ENCODE measurements around the gene ADGRE2.

Gene ADGRE2

DNA sequence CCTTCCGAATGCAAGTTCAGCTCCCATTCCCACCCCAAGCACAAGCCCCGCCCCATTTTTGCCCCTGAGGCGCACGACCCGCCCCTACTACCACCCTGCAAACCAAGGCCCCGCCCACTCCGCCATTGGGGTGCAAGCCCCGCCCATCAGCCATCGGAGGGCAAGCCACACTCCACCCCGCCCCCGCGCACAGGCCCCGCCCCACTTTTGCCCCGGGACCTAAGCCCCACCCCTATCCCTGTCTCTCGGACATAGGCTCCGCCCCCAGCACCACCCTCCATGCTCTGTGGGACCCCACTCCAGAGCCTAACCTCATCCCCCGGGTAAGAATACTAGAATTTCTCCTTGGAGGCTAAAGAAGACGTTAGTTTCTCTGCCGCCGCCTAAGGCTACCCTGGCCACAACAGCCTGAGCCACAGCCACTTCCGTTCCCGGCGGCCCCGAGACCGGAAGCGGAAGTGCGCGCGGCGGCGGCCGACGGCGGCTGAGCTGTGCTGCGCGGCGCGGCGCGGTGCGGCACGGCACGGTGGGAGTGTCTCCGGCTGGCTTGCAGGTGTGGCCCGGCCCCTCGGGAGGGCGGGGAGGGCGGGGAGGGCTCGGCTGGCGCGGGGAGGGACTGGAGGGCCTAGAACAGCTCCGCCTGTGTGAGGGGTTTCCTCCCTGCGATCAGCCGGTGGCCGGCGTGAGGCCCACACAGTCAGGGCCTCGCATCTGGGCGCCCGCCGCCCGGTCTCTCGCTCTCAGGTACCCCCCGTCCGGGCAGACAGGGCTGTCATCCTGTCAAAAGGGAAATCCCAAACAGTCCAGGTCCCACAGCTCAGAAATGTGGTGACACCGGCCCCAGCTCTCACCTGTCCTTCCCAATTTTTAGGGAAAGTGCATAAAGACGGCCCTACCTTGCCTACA is 88.5 kb downstream of the ADGRE2 start, which contains the start of gene ZNF333 (continued):
- TF ChIP-seq, protein P1, sequence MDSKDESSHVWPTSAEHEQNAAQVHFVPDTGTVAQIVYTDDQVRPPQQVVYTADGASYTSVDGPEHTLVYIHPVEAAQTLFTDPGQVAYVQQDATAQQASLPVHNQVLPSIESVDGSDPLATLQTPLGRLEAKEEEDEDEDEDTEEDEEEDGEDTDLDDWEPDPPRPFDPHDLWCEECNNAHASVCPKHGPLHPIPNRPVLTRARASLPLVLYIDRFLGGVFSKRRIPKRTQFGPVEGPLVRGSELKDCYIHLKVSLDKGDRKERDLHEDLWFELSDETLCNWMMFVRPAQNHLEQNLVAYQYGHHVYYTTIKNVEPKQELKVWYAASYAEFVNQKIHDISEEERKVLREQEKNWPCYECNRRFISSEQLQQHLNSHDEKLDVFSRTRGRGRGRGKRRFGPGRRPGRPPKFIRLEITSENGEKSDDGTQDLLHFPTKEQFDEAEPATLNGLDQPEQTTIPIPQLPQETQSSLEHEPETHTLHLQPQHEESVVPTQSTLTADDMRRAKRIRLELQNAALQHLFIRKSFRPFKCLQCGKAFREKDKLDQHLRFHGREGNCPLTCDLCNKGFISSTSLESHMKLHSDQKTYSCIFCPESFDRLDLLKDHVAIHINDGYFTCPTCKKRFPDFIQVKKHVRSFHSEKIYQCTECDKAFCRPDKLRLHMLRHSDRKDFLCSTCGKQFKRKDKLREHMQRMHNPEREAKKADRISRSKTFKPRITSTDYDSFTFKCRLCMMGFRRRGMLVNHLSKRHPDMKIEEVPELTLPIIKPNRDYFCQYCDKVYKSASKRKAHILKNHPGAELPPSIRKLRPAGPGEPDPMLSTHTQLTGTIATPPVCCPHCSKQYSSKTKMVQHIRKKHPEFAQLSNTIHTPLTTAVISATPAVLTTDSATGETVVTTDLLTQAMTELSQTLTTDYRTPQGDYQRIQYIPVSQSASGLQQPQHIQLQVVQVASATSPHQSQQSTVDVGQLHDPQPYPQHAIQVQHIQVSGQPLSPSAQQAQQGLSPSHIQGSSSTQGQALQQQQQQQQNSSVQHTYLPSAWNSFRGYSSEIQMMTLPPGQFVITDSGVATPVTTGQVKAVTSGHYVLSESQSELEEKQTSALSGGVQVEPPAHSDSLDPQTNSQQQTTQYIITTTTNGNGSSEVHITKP (tag by site-specific recombination; IDR thresholded peaks at IDR 0.05) = peak; percentile 35; the same call in 1 of the 2 replicates
- TF ChIP-seq MYNN (tag by site-specific recombination; IDR thresholded peaks at IDR 0.05; ENCODE audit: borderline replicate concordance) = no peak
- TF ChIP-seq, protein P2, sequence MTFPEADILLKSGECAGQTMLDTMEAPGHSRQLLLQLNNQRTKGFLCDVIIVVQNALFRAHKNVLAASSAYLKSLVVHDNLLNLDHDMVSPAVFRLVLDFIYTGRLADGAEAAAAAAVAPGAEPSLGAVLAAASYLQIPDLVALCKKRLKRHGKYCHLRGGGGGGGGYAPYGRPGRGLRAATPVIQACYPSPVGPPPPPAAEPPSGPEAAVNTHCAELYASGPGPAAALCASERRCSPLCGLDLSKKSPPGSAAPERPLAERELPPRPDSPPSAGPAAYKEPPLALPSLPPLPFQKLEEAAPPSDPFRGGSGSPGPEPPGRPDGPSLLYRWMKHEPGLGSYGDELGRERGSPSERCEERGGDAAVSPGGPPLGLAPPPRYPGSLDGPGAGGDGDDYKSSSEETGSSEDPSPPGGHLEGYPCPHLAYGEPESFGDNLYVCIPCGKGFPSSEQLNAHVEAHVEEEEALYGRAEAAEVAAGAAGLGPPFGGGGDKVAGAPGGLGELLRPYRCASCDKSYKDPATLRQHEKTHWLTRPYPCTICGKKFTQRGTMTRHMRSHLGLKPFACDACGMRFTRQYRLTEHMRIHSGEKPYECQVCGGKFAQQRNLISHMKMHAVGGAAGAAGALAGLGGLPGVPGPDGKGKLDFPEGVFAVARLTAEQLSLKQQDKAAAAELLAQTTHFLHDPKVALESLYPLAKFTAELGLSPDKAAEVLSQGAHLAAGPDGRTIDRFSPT (tag by site-specific recombination; IDR thresholded peaks at IDR 0.05) = peak; percentile 41; the same call in 1 of the 2 replicates
- no peak for TF ChIP-seq OSR2 (tag by site-specific recombination; IDR thresholded peaks at IDR 0.05)
- TF ChIP-seq, protein P3, sequence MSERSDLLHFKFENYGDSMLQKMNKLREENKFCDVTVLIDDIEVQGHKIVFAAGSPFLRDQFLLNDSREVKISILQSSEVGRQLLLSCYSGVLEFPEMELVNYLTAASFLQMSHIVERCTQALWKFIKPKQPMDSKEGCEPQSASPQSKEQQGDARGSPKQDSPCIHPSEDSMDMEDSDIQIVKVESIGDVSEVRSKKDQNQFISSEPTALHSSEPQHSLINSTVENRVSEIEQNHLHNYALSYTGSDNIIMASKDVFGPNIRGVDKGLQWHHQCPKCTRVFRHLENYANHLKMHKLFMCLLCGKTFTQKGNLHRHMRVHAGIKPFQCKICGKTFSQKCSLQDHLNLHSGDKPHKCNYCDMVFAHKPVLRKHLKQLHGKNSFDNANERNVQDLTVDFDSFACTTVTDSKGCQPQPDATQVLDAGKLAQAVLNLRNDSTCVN (tag by site-specific recombination; optimal IDR thresholded peaks at IDR 0.05) = peak; percentile 48
- peak; percentile 14; the same call in 1 of the 2 replicates for TF ChIP-seq KLF1 (tag by site-specific recombination; IDR thresholded peaks at IDR 0.05)
- TF ChIP-seq GLIS1 (tag by site-specific recombination; IDR thresholded peaks at IDR 0.05) = peak; percentile 8; the same call in 1 of the 2 replicates
- TF ChIP-seq ZNF660 (tag by site-specific recombination; IDR thresholded peaks at IDR 0.05) = peak; percentile 45; the same call in 1 of the 2 replicates
- peak; percentile 59 for TF ChIP-seq KLF8 (tag by site-specific recombination; IDR thresholded peaks at IDR 0.05)
- peak; percentile 74 for TF ChIP-seq SP2 (tag by site-specific recombination; IDR thresholded peaks at IDR 0.05)
- TF ChIP-seq ZBTB8A (tag by site-specific recombination; IDR thresholded peaks at IDR 0.05) = peak; percentile 7; the same call in 1 of the 2 replicates
- TF ChIP-seq, protein P4, sequence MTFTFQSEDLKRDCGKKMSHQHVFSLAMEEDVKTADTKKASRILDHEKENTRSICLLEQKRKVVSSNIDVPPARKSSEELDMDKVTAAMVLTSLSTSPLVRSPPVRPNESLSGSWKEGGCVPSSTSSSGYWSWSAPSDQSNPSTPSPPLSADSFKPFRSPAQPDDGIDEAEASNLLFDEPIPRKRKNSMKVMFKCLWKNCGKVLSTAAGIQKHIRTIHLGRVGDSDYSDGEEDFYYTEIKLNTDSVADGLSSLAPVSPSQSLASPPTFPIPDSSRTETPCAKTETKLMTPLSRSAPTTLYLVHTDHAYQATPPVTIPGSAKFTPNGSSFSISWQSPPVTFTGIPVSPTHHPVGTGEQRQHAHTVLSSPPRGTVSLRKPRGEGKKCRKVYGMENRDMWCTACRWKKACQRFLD (tag by site-specific recombination; IDR thresholded peaks at IDR 0.05) = no peak
- peak; percentile 71 for TF ChIP-seq KLF10 (tag by site-specific recombination; IDR thresholded peaks at IDR 0.05)
- TF ChIP-seq, protein P5, sequence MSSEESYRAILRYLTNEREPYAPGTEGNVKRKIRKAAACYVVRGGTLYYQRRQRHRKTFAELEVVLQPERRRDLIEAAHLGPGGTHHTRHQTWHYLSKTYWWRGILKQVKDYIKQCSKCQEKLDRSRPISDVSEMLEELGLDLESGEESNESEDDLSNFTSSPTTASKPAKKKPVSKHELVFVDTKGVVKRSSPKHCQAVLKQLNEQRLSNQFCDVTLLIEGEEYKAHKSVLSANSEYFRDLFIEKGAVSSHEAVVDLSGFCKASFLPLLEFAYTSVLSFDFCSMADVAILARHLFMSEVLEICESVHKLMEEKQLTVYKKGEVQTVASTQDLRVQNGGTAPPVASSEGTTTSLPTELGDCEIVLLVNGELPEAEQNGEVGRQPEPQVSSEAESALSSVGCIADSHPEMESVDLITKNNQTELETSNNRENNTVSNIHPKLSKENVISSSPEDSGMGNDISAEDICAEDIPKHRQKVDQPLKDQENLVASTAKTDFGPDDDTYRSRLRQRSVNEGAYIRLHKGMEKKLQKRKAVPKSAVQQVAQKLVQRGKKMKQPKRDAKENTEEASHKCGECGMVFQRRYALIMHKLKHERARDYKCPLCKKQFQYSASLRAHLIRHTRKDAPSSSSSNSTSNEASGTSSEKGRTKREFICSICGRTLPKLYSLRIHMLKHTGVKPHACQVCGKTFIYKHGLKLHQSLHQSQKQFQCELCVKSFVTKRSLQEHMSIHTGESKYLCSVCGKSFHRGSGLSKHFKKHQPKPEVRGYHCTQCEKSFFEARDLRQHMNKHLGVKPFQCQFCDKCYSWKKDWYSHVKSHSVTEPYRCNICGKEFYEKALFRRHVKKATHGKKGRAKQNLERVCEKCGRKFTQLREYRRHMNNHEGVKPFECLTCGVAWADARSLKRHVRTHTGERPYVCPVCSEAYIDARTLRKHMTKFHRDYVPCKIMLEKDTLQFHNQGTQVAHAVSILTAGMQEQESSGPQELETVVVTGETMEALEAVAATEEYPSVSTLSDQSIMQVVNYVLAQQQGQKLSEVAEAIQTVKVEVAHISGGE (tag by site-specific recombination; conservative IDR thresholded peaks at IDR 0.05; ENCODE audit: low read depth) = peak; percentile 92
- peak; percentile 58; the same call in 1 of the 2 replicates for TF ChIP-seq KLF9 (tag by site-specific recombination; IDR thresholded peaks at IDR 0.05; ENCODE audit: low read depth)
- no peak for TF ChIP-seq ZNF37A (tag by site-specific recombination; IDR thresholded peaks at IDR 0.05)
- TF ChIP-seq ZNF335 (tag by site-specific recombination; conservative IDR thresholded peaks at IDR 0.05) = peak; percentile 90
- TF ChIP-seq ZNF76 (tag by site-specific recombination; IDR thresholded peaks at IDR 0.05; ENCODE audit: borderline replicate concordance, low read depth) = peak; percentile 82

All from HEK293 (cell line).